ENCODE data around the gene XIAP. TPM values are rescaled to one million over a fixed set of nuclear protein-coding genes. Genes with fewer than 3 reads are reported as not detected.
"Not testable (repeated sequence)": the region's sequence is repeated elsewhere in the genome, so short reads cannot be mapped to it uniquely, and the experiment has no call there.

XIAP gene
- total RNA-seq, 1 experiment from 2014 or later = 25.6 TPM

- H3K27me3 ChIP-seq = no peaks in the 10 kb centered on the region
- H3K9me3 ChIP-seq = no peaks in the 10 kb centered on the region
- DNase-seq = no peak
- no peaks in the 10 kb centered on the region for H3K36me3 ChIP-seq
- no peak overlapping the region for H3K4me3 ChIP-seq
These were observed 58.4 kb downstream of the XIAP start for GRCh38 chrX:123918106-123918721.

- Histone ChIP-seq H3K9me3 (no peaks in the 10 kb centered on the region), H3K36me3 (no peaks in the 10 kb centered on the region), H3K4me3 (no peak overlapping the region), H3K27me3 (no peaks in the 10 kb centered on the region)
- DNase-seq = peak; percentile 50
These were observed 60.4 kb downstream of the XIAP start for GRCh38 chrX:123920105-123920785.

DNA sequence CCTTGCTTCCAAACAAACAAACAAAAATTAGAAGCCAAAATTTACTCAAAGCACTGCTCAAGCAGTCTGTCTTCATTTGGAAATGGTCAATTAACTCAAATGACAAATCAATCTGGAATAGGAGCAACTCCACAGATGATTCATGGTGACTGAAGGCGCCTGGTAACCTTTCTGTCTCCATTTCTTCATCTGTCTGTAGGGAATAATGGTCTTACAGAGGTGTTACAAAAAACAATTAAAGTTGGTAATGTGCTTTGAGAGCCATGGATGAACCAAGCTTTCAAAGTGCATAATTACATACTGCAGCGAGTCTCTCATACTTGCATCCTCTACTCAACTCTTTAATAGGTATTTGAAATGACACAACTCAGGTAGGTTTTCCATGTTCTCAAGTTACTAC, 63.4 kb downstream of the XIAP start:
- no peaks in the 10 kb centered on the region for H3K36me3 ChIP-seq
- H3K27me3 ChIP-seq = no peaks in the 10 kb centered on the region
- no peak overlapping the region for H3K4me3 ChIP-seq
- no peak for DNase-seq
- no peaks in the 10 kb centered on the region for H3K9me3 ChIP-seq

GRCh38 chrX:123924186-123924585, 64.3 kb downstream of the XIAP start:
- Histone ChIP-seq H3K4me3 (no peak overlapping the region), H3K9me3 (no peaks in the 10 kb centered on the region), H3K27me3 (no peaks in the 10 kb centered on the region), H3K36me3 (no peaks in the 10 kb centered on the region)
- no peak for DNase-seq

GRCh38 chrX:123927845-123928244, 68.0 kb downstream of the XIAP start:
- Histone ChIP-seq H3K9me3 (no peaks in the 10 kb centered on the region), H3K36me3 (no peaks in the 10 kb centered on the region), H3K27me3 (no peaks in the 10 kb centered on the region), H3K4me3 (no peak overlapping the region)
- no peak for DNase-seq

DNA sequence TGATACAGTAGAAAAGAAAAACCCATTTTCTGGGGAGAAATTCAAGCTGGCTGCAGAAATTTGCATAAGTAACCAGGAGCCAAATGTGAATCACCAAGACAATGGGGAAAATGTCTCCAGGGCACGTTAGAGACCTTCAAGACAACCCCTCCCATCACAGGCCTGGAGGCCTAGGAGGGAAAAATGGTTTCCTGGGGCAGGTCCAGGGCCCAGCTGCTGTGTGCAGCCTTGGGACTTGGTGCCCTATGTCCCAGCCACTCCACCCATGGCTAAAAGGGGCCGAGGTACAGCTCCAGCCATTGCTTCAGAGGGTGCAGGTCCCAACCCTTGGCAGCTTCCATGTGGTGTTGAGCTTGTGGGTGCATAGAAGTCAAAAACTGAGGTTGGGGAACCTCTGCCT, 72.2 kb downstream of the XIAP start:
- H3K4me3 ChIP-seq, H3K36me3 ChIP-seq, DNase-seq, H3K9me3 ChIP-seq, H3K27me3 ChIP-seq: not testable (repeated sequence)

DNA sequence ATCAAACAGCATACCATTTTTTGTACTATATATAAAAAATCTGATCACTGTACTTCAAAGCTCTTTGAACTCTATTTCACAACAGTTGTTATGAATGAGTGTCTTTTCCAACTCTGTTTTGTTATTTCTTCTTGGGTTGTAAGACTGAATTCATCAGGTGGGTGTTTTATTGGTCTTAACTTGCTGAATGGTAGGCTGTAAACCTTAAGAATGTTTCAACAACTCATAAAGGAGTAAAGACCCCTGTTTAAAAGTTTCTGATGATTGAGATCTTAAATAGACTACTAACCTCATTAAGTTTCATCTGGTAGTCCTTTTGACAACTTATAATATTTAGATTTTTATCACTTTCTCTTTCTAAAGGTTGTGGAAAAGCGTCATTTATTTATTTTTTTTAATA, 83.2 kb downstream of the XIAP start:
- Histone ChIP-seq H3K27me3 (no peaks in the 10 kb centered on the region), H3K9me3 (no peaks in the 10 kb centered on the region), H3K36me3 (no peaks in the 10 kb centered on the region), H3K4me3 (no peak overlapping the region)
- DNase-seq = no peak

GRCh38 chrX:123943488-123943887, 83.6 kb downstream of the XIAP start:
- H3K9me3 ChIP-seq = no peaks in the 10 kb centered on the region
- DNase-seq = no peak

DNA sequence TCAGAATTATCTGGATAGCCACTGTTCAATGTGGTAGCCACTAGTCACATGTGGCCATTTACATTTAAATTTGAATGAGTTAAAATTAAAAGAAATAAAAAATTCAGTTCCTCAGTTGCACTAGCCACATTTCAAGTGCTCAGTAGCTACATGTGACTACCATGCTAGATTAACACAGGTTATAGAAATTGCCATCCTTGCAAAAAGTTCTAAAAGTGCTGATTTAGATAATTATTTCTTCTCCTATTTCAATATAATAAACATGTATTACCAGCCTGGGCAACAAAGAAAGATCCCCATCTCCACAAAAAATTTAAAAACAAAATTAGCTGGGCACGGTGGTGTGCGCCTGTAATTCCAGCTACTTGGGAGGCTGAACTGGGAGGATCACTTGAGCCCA, 90.0 kb downstream of the XIAP start:
- H3K4me3 ChIP-seq = no peak overlapping the region
- no peaks in the 10 kb centered on the region for H3K27me3 ChIP-seq
- no peak for DNase-seq

More at GRCh38 chrX:123943488-123943887, 83.6 kb downstream of the XIAP start:
- Histone ChIP-seq H3K36me3 (no peaks in the 10 kb centered on the region), H3K4me3 (no peak overlapping the region), H3K27me3 (no peaks in the 10 kb centered on the region)

GRCh38 chrX:123959281-123960063, 99.6 kb downstream of the XIAP start:
- Histone ChIP-seq H3K9me3 (no peaks in the 10 kb centered on the region), H3K27me3 (no peaks in the 10 kb centered on the region), H3K4me3 (peak overlapping the region; percentile 61), H3K36me3 (no peaks in the 10 kb centered on the region)
- peak; percentile 71 for DNase-seq

More for the DNA sequence above, 90.0 kb downstream of the XIAP start:
- Histone ChIP-seq H3K9me3 (no peaks in the 10 kb centered on the region), H3K36me3 (no peaks in the 10 kb centered on the region)

GRCh38 chrX:123960956-123961267, 101.1 kb downstream of the XIAP start:
- Histone ChIP-seq H3K36me3 (no peaks in the 10 kb centered on the region; the same call in 1 of the 2 replicates), H3K9me3 (no peaks in the 10 kb centered on the region), H3K27me3 (no peaks in the 10 kb centered on the region), H3K4me3 (peak overlapping the region; percentile 76)
- DNase-seq = no peak

GRCh38 chrX:123961268-123962005, 101.6 kb downstream of the XIAP start, which contains the start of gene STAG2:
TSS of gene STAG2 (plus strand) at chrX:123961706. CDS start at chrX:124022628, 60,922 bp downstream.
- Histone ChIP-seq H3K9me3 (no peaks in the 10 kb centered on the region), H3K27me3 (no peaks in the 10 kb centered on the region), H3K36me3 (no peaks in the 10 kb centered on the region; the same call in 1 of the 2 replicates), H3K4me3 (peak within 1 kb of the TSS; percentile 76)
- DNase-seq = peak; percentile 80

DNA sequence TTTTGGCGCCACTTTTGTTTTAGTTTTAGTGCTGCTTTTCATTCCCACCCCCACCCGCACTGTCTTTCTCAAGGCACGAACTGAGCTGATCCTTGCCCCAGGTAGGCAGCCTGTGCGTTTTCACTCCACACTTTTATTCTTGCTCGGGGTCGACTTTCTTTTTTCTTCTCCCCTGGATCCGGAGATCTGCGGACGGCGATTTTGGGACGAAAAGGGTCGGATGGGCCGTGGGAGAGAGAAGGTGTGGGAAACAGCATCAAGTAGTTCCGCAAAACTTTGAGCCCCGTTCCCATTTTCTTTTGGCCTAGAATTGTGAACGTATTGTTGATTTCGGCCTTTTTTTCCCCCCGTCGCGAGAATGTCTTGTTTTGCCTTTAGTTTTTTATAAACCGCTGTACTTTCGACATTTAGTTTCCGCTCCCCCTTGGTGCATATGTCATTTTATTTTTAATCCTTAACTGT, 102.2 kb downstream of the XIAP start:
- H3K4me3 ChIP-seq = peak overlapping the region; percentile 76
- DNase-seq = no peak
- H3K36me3 ChIP-seq = no peaks in the 10 kb centered on the region; the same call in 1 of the 2 replicates
- H3K9me3 ChIP-seq = no peaks in the 10 kb centered on the region
- no peaks in the 10 kb centered on the region for H3K27me3 ChIP-seq

DNA sequence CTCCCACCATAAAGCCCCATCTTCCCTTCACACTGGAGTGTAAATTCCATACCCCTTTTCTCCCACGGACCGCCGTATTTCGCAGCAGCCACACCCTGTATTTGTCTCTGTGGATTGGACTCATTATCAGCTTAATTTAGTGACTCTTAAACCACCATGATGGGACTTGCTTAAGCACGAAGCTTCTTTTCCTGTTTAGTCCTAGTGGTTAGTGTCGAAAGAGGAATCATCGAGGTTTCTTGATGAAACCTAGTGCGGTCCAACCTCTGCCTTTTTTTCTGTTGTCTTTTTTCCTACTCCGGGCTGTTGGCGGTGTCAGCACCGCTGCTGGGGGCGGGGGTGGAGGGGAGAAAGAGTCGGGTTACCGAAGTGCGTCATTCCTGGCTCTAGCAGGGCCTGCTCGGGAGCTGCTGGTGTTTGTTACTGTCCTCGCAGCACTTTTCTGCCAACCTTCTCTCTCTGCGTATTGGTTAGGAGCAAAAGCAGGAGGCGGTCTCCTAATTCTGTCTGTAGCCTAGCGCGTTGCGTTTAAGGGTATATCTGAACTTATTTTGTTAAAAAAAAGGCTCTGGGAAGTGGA, 103.0 kb downstream of the XIAP start:
- Histone ChIP-seq H3K27me3 (no peaks in the 10 kb centered on the region), H3K36me3 (no peaks in the 10 kb centered on the region; the same call in 1 of the 2 replicates), H3K9me3 (no peaks in the 10 kb centered on the region), H3K4me3 (peak overlapping the region; percentile 76)
- DNase-seq = peak; percentile 94
